Osteoblast (primary cell): Measurements from ENCODE around the gene PRKN. TPM values are rescaled to one million over a fixed set of nuclear protein-coding genes. Genes with fewer than 3 reads are reported as not detected.

Experiments used
- DNase-seq: peaks from one replicate; pipeline ENCODE4 v3.0.0; 2011; ENCODE audit warnings: low spot score, mixed read lengths; ENCODE audit not compliant: insufficient read length; ENCODE audit errors: missing footprints
- H2AFZ ChIP-seq: 2 replicates; pipeline ENCODE4 v1.6.0; 2011; ENCODE audit warnings: mild to moderate bottlenecking, low read length
- H3K27ac ChIP-seq: 2 replicates; pipeline ENCODE4 v1.5.1; 2011; ENCODE audit warnings: mild to moderate bottlenecking, low read depth, low read length, moderate library complexity
- H3K27me3 ChIP-seq: 2 replicates; pipeline ENCODE4 v1.6.0; 2012; ENCODE audit warnings: mild to moderate bottlenecking, control low read depth, inconsistent platforms, low read length, moderate library complexity; ENCODE audit not compliant: insufficient read depth
- H3K36me3 ChIP-seq: 2 replicates; pipeline ENCODE4 v1.5.1; 2011; ENCODE audit warnings: mild to moderate bottlenecking, low read length, control low read depth, moderate library complexity; ENCODE audit not compliant: insufficient read depth
- H3K4me1 ChIP-seq: 2 replicates; pipeline ENCODE4 v1.5.1; 2011; ENCODE audit warnings: mild to moderate bottlenecking, low read length, control low read depth, moderate library complexity; ENCODE audit not compliant: insufficient read depth
- H3K4me2 ChIP-seq: 2 replicates; pipeline ENCODE4 v1.6.0; 2011; ENCODE audit warnings: mild to moderate bottlenecking, low read length; ENCODE audit not compliant: insufficient read depth
- H3K4me3 ChIP-seq: fragments of 200-600 bp; sonication (generic); 3 replicates; pipeline ENCODE4 v1.5.1; 2012; ENCODE audit warnings: mild to moderate bottlenecking, low read length, inconsistent platforms; ENCODE audit not compliant: insufficient read depth
- H3K79me2 ChIP-seq: 2 replicates; pipeline ENCODE4 v1.6.0; 2012; ENCODE audit warnings: mild to moderate bottlenecking, low read length, control low read depth, inconsistent platforms; ENCODE audit not compliant: insufficient read depth
- H3K9me3 ChIP-seq: 2 replicates; pipeline ENCODE4 v1.5.1; 2011; ENCODE audit warnings: low read depth, low read length, control low read depth
- H4K20me1 ChIP-seq: 2 replicates; pipeline ENCODE4 v1.6.0; 2012; ENCODE audit warnings: mild to moderate bottlenecking, low read length, control low read depth; ENCODE audit not compliant: insufficient read depth
- CTCF ChIP-seq: IDR thresholded peaks from 2 replicates; pipeline ENCODE4 v1.5.1; 2011; ENCODE audit warnings: mild to moderate bottlenecking, low read depth, low read length, moderate library complexity; ENCODE audit errors: extremely low read depth
- total RNA-seq: library from RNA; depleted of rRNA; stranded (reverse); fragments of >200 nt; gene quantifications from 2 replicates; pipeline ENCODE4 v1.2.3, GENCODE V29; 2012

PRKN gene
- total RNA-seq, 1 donor, result 2.9 TPM

- no peaks in the 10 kb centered on the region for H4K20me1 ChIP-seq
These were observed 1361.2 kb downstream of the PRKN start for GRCh38 chr6:161366301-161366923.

GRCh38 chr6:161365633-161366032 is 1361.9 kb downstream of the PRKN start:
- Histone ChIP-seq H3K36me3 (no peaks in the 10 kb centered on the region), H3K27me3 (no peaks in the 10 kb centered on the region), H3K9me3 (no peaks in the 10 kb centered on the region), H3K27ac (no peak overlapping the region), H3K4me1 (peaks cover 4% of the 10 kb centered on the region), H4K20me1 (no peaks in the 10 kb centered on the region), H3K4me2 (no peak overlapping the region), H3K4me3 (no peak overlapping the region), H3K79me2 (no peaks in the 10 kb centered on the region), H2AFZ (no peak overlapping the region)
- DNase-seq, result no peak
- TF ChIP-seq CTCF, result no peak

More at GRCh38 chr6:161366301-161366923, 1361.2 kb downstream of the PRKN start:
- Histone ChIP-seq H3K4me3 (no peak overlapping the region), H3K36me3 (no peaks in the 10 kb centered on the region), H3K4me2 (no peak overlapping the region), H3K9me3 (no peaks in the 10 kb centered on the region), H3K79me2 (no peaks in the 10 kb centered on the region), H2AFZ (no peak overlapping the region), H3K27ac (no peak overlapping the region), H3K27me3 (no peaks in the 10 kb centered on the region), H3K4me1 (peaks cover 4% of the 10 kb centered on the region)
- TF ChIP-seq CTCF, result no peak
- no peak for DNase-seq

- Histone ChIP-seq H3K4me3 (no peak overlapping the region), H3K4me2 (no peak overlapping the region), H3K79me2 (no peaks in the 10 kb centered on the region), H3K4me1 (peaks cover 6% of the 10 kb centered on the region), H3K9me3 (no peaks in the 10 kb centered on the region), H3K27me3 (no peaks in the 10 kb centered on the region), H4K20me1 (no peaks in the 10 kb centered on the region), H3K27ac (no peak overlapping the region), H3K36me3 (no peaks in the 10 kb centered on the region), H2AFZ (no peak overlapping the region)
- DNase-seq, result no peak
- no peak for TF ChIP-seq CTCF
These were observed 1364.3 kb downstream of the PRKN start for GRCh38 chr6:161363286-161363685.

GRCh38 chr6:161362266-161362665 is 1365.3 kb downstream of the PRKN start:
- Histone ChIP-seq H2AFZ (no peak overlapping the region), H3K4me3 (no peak overlapping the region), H3K9me3 (no peaks in the 10 kb centered on the region), H3K79me2 (no peaks in the 10 kb centered on the region), H3K36me3 (no peaks in the 10 kb centered on the region), H3K27ac (no peak overlapping the region), H3K4me1 (peaks cover 6% of the 10 kb centered on the region), H3K4me2 (no peak overlapping the region), H4K20me1 (no peaks in the 10 kb centered on the region), H3K27me3 (no peaks in the 10 kb centered on the region)
- DNase-seq, result no peak
- TF ChIP-seq CTCF, result no peak
